ENCODE data around the gene STAT5A.

STAT5A gene

GRCh38 chr17:42305543-42306384 lies 17.5 kb downstream of the STAT5A start:
- Histone ChIP-seq H3K4me1 (peaks cover 10% of the 10 kb centered on the region; the same call in 1 of the 2 replicates), H3K27me3 (no peaks in the 10 kb centered on the region), H3K9ac (no peak overlapping the region), H3K27ac (no peak overlapping the region), H4K20me1 (0 out of 2 replicates have a peak, but pooled peaks cover 6% of the 10 kb centered on the region), H3K4me2 (no peak overlapping the region), H3K4me3 (no peak overlapping the region), H3K9me3 (no peaks in the 10 kb centered on the region), H3K36me3 (peaks cover 99% of the 10 kb centered on the region)
- TF ChIP-seq Cebpa-rat (IDR thresholded peaks at IDR 0.05) = no peak

- Histone ChIP-seq H3K9me3 (no peaks in the 10 kb centered on the region), H3K4me3 (no peak overlapping the region), H3K4me1 (peaks cover 15% of the 10 kb centered on the region), H3K4me2 (no peak overlapping the region), H3K36me3 (peaks cover 99% of the 10 kb centered on the region), H3K27ac (no peak overlapping the region), H3K9ac (no peak overlapping the region), H3K27me3 (no peaks in the 10 kb centered on the region), H4K20me1 (0 out of 2 replicates have a peak, but pooled peaks cover 12% of the 10 kb centered on the region)
- no peak for TF ChIP-seq Cebpa-rat (IDR thresholded peaks at IDR 0.05)
Measured at GRCh38 chr17:42306385-42306667, 18.0 kb downstream of the STAT5A start.

GRCh38 chr17:42307362-42307927 lies 19.1 kb downstream of the STAT5A start:
- no peaks in the 10 kb centered on the region for H3K27me3 ChIP-seq
- peaks cover 19% of the 10 kb centered on the region; the same call in 1 of the 2 replicates for H4K20me1 ChIP-seq
- no peak overlapping the region for H3K4me3 ChIP-seq
- H3K9ac ChIP-seq = no peak overlapping the region
- H3K9me3 ChIP-seq = no peaks in the 10 kb centered on the region
- no peak for TF ChIP-seq Cebpa-rat (IDR thresholded peaks at IDR 0.05)
- peaks cover 90% of the 10 kb centered on the region for H3K36me3 ChIP-seq
- H3K4me1 ChIP-seq = peaks cover 26% of the 10 kb centered on the region
- H3K4me2 ChIP-seq = no peak overlapping the region
- no peak overlapping the region for H3K27ac ChIP-seq

GRCh38 chr17:42308446-42308845 lies 20.1 kb downstream of the STAT5A start:
- H3K36me3 ChIP-seq = peaks cover 81% of the 10 kb centered on the region
- no peaks in the 10 kb centered on the region for H3K9me3 ChIP-seq
- H3K9ac ChIP-seq = no peak overlapping the region
- peaks cover 19% of the 10 kb centered on the region; the same call in 1 of the 2 replicates for H4K20me1 ChIP-seq
- no peaks in the 10 kb centered on the region for H3K27me3 ChIP-seq
- no peak overlapping the region for H3K4me2 ChIP-seq
- no peak overlapping the region for H3K4me3 ChIP-seq
- peaks cover 33% of the 10 kb centered on the region for H3K4me1 ChIP-seq
- H3K27ac ChIP-seq = no peak overlapping the region
- no peak for TF ChIP-seq Cebpa-rat (IDR thresholded peaks at IDR 0.05)

GRCh38 chr17:42309142-42309541 lies 20.8 kb downstream of the STAT5A start:
- Histone ChIP-seq H4K20me1 (peaks cover 24% of the 10 kb centered on the region; the same call in 1 of the 2 replicates), H3K9me3 (no peaks in the 10 kb centered on the region), H3K4me1 (peaks cover 39% of the 10 kb centered on the region), H3K27ac (no peak overlapping the region), H3K4me3 (no peak overlapping the region), H3K4me2 (no peak overlapping the region), H3K27me3 (no peaks in the 10 kb centered on the region), H3K36me3 (peaks cover 81% of the 10 kb centered on the region), H3K9ac (no peak overlapping the region)
- TF ChIP-seq Cebpa-rat (IDR thresholded peaks at IDR 0.05) = no peak

GRCh38 chr17:42309986-42310786 lies 21.9 kb downstream of the STAT5A start:
- Histone ChIP-seq H3K4me3 (no peak overlapping the region), H3K36me3 (peaks cover 70% of the 10 kb centered on the region), H4K20me1 (peaks cover 24% of the 10 kb centered on the region; the same call in 1 of the 2 replicates), H3K9me3 (no peaks in the 10 kb centered on the region), H3K27me3 (no peaks in the 10 kb centered on the region), H3K9ac (no peak overlapping the region), H3K27ac (no peak overlapping the region), H3K4me2 (no peak overlapping the region), H3K4me1 (peaks cover 50% of the 10 kb centered on the region)
- TF ChIP-seq Cebpa-rat (IDR thresholded peaks at IDR 0.05) = no peak

GRCh38 chr17:42310787-42311215 lies 22.5 kb downstream of the STAT5A start:
- Histone ChIP-seq H3K27me3 (no peaks in the 10 kb centered on the region), H3K4me3 (no peak overlapping the region), H3K4me2 (peak overlapping the region; percentile 86; the same call in 1 of the 2 replicates), H3K36me3 (peaks cover 67% of the 10 kb centered on the region), H3K9me3 (no peaks in the 10 kb centered on the region), H3K9ac (no peak overlapping the region), H4K20me1 (peaks cover 24% of the 10 kb centered on the region; the same call in 1 of the 2 replicates), H3K4me1 (peaks cover 56% of the 10 kb centered on the region), H3K27ac (no peak overlapping the region)
- no peak for TF ChIP-seq Cebpa-rat (IDR thresholded peaks at IDR 0.05)

- Histone ChIP-seq H3K4me3 (no peak overlapping the region), H3K9me3 (no peaks in the 10 kb centered on the region), H3K4me2 (peak overlapping the region; percentile 86), H3K9ac (peak overlapping the region; percentile 5; the same call in 1 of the 2 replicates), H3K36me3 (peaks cover 65% of the 10 kb centered on the region), H3K27me3 (no peaks in the 10 kb centered on the region), H3K4me1 (peaks cover 59% of the 10 kb centered on the region), H3K27ac (no peak overlapping the region), H4K20me1 (peaks cover 24% of the 10 kb centered on the region; the same call in 1 of the 2 replicates)
- TF ChIP-seq Cebpa-rat (IDR thresholded peaks at IDR 0.05) = peak; percentile 94
Measured at GRCh38 chr17:42311240-42312034, 23.1 kb downstream of the STAT5A start.

- Histone ChIP-seq H3K27me3 (no peaks in the 10 kb centered on the region), H4K20me1 (peaks cover 24% of the 10 kb centered on the region; the same call in 1 of the 2 replicates), H3K4me3 (peak overlapping the region; percentile 58; the same call in 1 of the 2 replicates), H3K27ac (no peak overlapping the region), H3K9me3 (no peaks in the 10 kb centered on the region), H3K4me2 (peak overlapping the region; percentile 86), H3K36me3 (peaks cover 65% of the 10 kb centered on the region), H3K4me1 (peaks cover 59% of the 10 kb centered on the region), H3K9ac (peak overlapping the region; percentile 5; the same call in 1 of the 2 replicates)
- TF ChIP-seq Cebpa-rat (IDR thresholded peaks at IDR 0.05) = no peak
Measured at GRCh38 chr17:42312035-42312284, 23.7 kb downstream of the STAT5A start.

All from BLaER1 (cell line).